Upper lobe of left lung (tissue), 4 donors: ENCODE data around the gene PKLR.

Experiments used
- POLR2A ChIP-seq, 4 donors: fragments of 450-650 bp; IDR thresholded peaks; one replicate each; pipeline ENCODE4 v1.5.1; 2016 to 2017; ENCODE audit warnings: antibody characterized with exemption in 4 of 4, mild to moderate bottlenecking in 2 of 4
- TF ChIP-seq, protein P1 (sequence below), 6 experiments: fragments of 450-650 bp in 4 of 6; fragments of 200-600 bp in 2 of 6; sonication (generic) in 2 of 6; IDR thresholded peaks; one replicate each; pipeline ENCODE4 v1.5.1; 2016 to 2019; ENCODE audit warnings: antibody characterized with exemption in 6 of 6

- TF ChIP-seq POLR2A (IDR thresholded peaks at IDR 0.05): no peak
- TF ChIP-seq, protein P1, sequence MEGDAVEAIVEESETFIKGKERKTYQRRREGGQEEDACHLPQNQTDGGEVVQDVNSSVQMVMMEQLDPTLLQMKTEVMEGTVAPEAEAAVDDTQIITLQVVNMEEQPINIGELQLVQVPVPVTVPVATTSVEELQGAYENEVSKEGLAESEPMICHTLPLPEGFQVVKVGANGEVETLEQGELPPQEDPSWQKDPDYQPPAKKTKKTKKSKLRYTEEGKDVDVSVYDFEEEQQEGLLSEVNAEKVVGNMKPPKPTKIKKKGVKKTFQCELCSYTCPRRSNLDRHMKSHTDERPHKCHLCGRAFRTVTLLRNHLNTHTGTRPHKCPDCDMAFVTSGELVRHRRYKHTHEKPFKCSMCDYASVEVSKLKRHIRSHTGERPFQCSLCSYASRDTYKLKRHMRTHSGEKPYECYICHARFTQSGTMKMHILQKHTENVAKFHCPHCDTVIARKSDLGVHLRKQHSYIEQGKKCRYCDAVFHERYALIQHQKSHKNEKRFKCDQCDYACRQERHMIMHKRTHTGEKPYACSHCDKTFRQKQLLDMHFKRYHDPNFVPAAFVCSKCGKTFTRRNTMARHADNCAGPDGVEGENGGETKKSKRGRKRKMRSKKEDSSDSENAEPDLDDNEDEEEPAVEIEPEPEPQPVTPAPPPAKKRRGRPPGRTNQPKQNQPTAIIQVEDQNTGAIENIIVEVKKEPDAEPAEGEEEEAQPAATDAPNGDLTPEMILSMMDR (IDR thresholded peaks at IDR 0.05): no peak
Measured at GRCh38 chr1:155325603-155325893, 24.3 kb upstream of the PKLR start.
